Omental fat pad (tissue), 4 donors: ENCODE results near the gene TMEM61. TPM values are rescaled to one million over a fixed set of nuclear protein-coding genes. Genes with fewer than 3 reads are reported as not detected.

Experiments
- ATAC-seq: fragments of 150-250 bp; one replicate; pipeline ENCODE4 v1.9.1; 2016; ENCODE audit warnings: mild to moderate bottlenecking, moderate library complexity; ENCODE audit not compliant: low FRiP score
- DNase-seq: peaks from one replicate; pipeline ENCODE4 v3.0.0-alpha.2; 2019; ENCODE audit warnings: low spot score
- total RNA-seq, 4 donors: library from RNA; depleted of rRNA; stranded (reverse); fragments of >200 nt; gene quantifications; one replicate each; pipeline ENCODE4 v1.1.0, GENCODE V29; 2016
- TF ChIP-seq, protein P1 (sequence below), 3 donors: fragments of 450-650 bp; IDR thresholded peaks; one replicate each; pipeline ENCODE4 v1.5.1; 2016 to 2017; ENCODE audit warnings: antibody characterized with exemption in 3 of 3, mild to moderate bottlenecking in 3 of 3, moderate library complexity in 2 of 3

Gene TMEM61
- total RNA-seq, 4 donors from 2014 or later = not detected

- DNase-seq (no peak), ATAC-seq (no peak)
- TF ChIP-seq, protein P1, sequence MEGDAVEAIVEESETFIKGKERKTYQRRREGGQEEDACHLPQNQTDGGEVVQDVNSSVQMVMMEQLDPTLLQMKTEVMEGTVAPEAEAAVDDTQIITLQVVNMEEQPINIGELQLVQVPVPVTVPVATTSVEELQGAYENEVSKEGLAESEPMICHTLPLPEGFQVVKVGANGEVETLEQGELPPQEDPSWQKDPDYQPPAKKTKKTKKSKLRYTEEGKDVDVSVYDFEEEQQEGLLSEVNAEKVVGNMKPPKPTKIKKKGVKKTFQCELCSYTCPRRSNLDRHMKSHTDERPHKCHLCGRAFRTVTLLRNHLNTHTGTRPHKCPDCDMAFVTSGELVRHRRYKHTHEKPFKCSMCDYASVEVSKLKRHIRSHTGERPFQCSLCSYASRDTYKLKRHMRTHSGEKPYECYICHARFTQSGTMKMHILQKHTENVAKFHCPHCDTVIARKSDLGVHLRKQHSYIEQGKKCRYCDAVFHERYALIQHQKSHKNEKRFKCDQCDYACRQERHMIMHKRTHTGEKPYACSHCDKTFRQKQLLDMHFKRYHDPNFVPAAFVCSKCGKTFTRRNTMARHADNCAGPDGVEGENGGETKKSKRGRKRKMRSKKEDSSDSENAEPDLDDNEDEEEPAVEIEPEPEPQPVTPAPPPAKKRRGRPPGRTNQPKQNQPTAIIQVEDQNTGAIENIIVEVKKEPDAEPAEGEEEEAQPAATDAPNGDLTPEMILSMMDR (IDR thresholded peaks at IDR 0.05) = no peak
Observed at GRCh38 chr1:54942976-54943375, 37.5 kb upstream of the TMEM61 start.

DNA sequence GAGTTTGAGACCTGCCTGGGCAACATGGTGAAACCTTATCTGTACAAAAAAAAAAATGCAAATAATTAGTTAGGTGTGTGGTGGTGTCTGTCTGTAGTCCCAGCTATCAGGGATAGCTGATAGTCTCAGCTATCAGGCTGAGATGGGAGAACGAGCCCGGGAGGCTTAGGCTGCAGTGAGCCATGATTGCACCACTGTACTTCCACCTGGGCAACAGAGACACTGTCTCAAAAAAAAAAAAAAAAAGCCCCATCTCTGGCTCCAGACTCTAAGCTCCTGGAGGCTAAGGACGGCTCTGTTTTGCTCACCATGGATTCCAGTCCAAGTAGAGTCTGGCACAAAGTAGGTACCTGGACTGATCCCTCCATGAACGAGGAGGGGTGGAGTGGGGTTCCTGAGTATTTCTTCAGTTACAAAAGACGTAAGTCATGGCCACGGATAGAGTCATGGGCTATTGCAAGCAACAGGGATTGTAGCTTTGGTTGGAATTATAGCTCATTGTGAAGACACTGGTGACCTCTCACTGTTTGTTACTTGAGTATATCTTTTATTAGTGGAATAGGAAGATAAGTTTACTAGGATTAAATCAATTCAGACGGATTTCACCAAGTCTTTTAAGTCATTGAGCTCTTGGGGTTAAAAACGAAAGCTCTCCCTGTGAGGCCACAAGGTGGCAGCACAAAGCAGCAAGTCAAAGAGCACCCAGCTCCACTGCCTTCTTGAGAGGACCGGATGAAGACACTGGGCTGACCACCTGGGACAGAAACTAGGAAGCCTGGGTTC is 35.6 kb upstream of the TMEM61 start:
- TF ChIP-seq, protein P1 (IDR thresholded peaks at IDR 0.05) = peak in 1 of 3 donors; percentile 12
- peak; percentile 51 for ATAC-seq
- DNase-seq = no peak

DNA sequence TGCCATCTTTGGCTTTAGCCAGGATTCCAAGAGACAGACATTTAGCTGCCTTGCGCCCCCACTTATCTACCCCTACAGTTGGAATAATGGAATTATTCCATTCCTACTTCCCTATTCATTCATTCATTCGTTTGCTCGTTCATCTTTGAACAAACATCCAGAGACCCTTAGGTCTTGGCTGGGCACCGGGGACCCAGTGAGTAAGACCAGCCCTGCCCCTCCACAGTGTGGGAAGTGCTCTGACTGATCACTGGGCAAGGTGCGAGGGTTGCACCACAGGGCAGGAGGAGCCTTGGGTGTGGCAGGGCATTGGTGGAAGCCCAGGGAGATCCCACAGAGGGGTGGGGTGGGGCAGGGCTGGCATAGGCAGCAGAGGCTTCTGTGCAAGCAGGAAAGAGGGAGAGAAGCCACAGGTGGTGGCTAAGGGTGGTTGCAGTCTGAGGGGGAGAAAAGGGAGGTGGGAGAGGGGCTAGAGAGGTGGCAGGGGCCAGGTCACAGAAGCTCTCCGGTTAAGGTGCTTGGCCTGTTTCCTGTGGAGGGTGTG is 35.0 kb upstream of the TMEM61 start:
- ATAC-seq = peak; percentile 74
- DNase-seq = no peak
- TF ChIP-seq, protein P1 (IDR thresholded peaks at IDR 0.05) = no peak

DNA sequence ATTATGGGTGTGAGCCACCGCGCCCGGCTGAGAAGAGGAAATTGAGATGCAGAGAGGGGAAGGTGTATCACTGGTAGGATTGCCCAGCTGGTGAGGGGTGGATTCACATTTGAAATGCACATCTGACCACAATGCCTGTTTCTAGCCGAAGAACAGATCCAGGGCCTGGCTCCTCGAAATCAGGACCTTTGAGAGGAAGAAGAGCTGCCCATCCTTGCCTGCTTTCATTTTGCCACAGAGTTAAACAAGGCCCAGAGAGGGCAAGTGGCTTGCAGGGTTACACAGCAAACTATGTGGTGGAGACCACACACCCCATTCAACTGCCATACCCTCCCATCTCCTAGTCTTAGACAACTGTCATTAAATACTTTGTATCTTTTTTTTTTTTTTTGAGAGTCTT is 32.9 kb upstream of the TMEM61 start:
- ATAC-seq (no peak), DNase-seq (no peak)
- TF ChIP-seq, protein P1 (IDR thresholded peaks at IDR 0.05) = no peak

GRCh38 chr1:54949053-54949452 is 31.4 kb upstream of the TMEM61 start:
- no peak for ATAC-seq
- TF ChIP-seq, protein P1 (IDR thresholded peaks at IDR 0.05) = no peak
- no peak for DNase-seq

- ATAC-seq (peak; percentile 80), DNase-seq (no peak)
- TF ChIP-seq, protein P1 (IDR thresholded peaks at IDR 0.05) = no peak
Observed at GRCh38 chr1:54950006-54950368, 30.4 kb upstream of the TMEM61 start.
